Endothelial cell of umbilical vein (primary cell): ENCODE results near the gene ITSN1. TPM values are rescaled to one million over a fixed set of nuclear protein-coding genes. Genes with fewer than 3 reads are reported as not detected.
A peak's percentile ranks its signal among the peaks of the same experiment; 100 is the strongest.

Source experiments
- BruUV-seq: library from RNA; stranded (reverse); fragments of 400-500 nt; replicated peaks from 2 replicates; lab custom pipeline; 2021; lab: Mats Ljungman, UMichigan
- CTCF ChIA-PET: fragments of 300-600, 350-600 bp; sonication (Branson Sonifier 250); formaldehyde crosslinking; loops from one replicate; lab custom pipeline; 2021; ENCODE audit warnings: antibody characterized with exemption, inconsistent platforms; lab: Charles Lee
- POLR2A ChIA-PET: fragments of 300-600, 350-600 bp; sonication (Branson Sonifier 250); formaldehyde crosslinking; loops from one replicate; lab custom pipeline; 2021; ENCODE audit warnings: antibody characterized with exemption, inconsistent platforms; lab: Charles Lee
- DNase-seq: peaks from one replicate; pipeline ENCODE4 v3.0.0-alpha.2; 2011; ENCODE audit warnings: low read depth, low spot score
- FAIRE-seq: peaks from 2 replicates; lab custom pipeline; 2011; peaks lifted over from hg19 to GRCh38; lab: Jason Lieb, UNC
- H2AFZ ChIP-seq: 2 replicates; pipeline ENCODE4 v1.6.0; 2012; ENCODE audit warnings: low read depth, low read length, control low read depth, inconsistent platforms
- H3K27ac ChIP-seq: 2 replicates; pipeline ENCODE4 v1.5.1; 2011; ENCODE audit warnings: low read depth, mild to moderate bottlenecking, control low read depth, low read length, moderate library complexity; ENCODE audit not compliant: insufficient read depth
- H3K27me3 ChIP-seq, 2 experiments: 2 replicates each; pipeline versions ENCODE4 v1.6.0 to v1.6.1; 2011; ENCODE audit warnings: low read length in 2 of 2, mixed read lengths in 1 of 2; ENCODE audit not compliant: control insufficient read depth in 2 of 2, insufficient read depth in 2 of 2
- H3K36me3 ChIP-seq, 2 experiments: 2 replicates in 1 of 2; 3 replicates in 1 of 2; pipeline ENCODE4 v1.5.1; 2011; ENCODE audit warnings: low read length in 2 of 2, mild to moderate bottlenecking in 1 of 2, moderate library complexity in 1 of 2; ENCODE audit not compliant: control insufficient read depth in 2 of 2, insufficient read depth in 2 of 2; ENCODE audit errors: extremely low read depth in 1 of 2
- H3K4me1 ChIP-seq: 3 replicates; pipeline ENCODE4 v1.5.1; 2011; ENCODE audit warnings: mild to moderate bottlenecking, low read length; ENCODE audit not compliant: control insufficient read depth, insufficient read depth; ENCODE audit errors: extremely low read depth
- H3K4me2 ChIP-seq: 2 replicates; pipeline ENCODE4 v1.6.1; 2011; ENCODE audit warnings: low read length, control low read depth, mixed read lengths; ENCODE audit not compliant: insufficient read depth
- H3K4me3 ChIP-seq, 3 experiments: fragments of 200-600 bp in 1 of 3; sonication (generic), shearing (Covaris generic) in 1 of 3; replicated peaks in 1 of 3; 2 replicates each; pipeline ENCODE4 v1.5.1; 2011 to 2016; ENCODE audit warnings: control low read depth in 3 of 3, low read length in 3 of 3, mild to moderate bottlenecking in 2 of 3, inconsistent platforms in 1 of 3, low read depth in 1 of 3, moderate library complexity in 1 of 3; ENCODE audit not compliant: insufficient read depth in 1 of 3
- H3K79me2 ChIP-seq: 2 replicates; pipeline ENCODE4 v1.6.0; 2012; ENCODE audit warnings: low read length, inconsistent platforms; ENCODE audit not compliant: control insufficient read depth, insufficient read depth
- H3K9ac ChIP-seq: replicated peaks from 2 replicates; pipeline ENCODE3; 2011; ENCODE audit warnings: low read length, control low read depth; ENCODE audit not compliant: insufficient read depth; ENCODE audit errors: extremely low read depth
- H3K9me1 ChIP-seq: replicated peaks from 3 replicates; pipeline ENCODE4 v1.6.0; 2011; ENCODE audit warnings: mild to moderate bottlenecking, low read length; ENCODE audit not compliant: control insufficient read depth, insufficient read depth; ENCODE audit errors: extremely low read depth
- H3K9me3 ChIP-seq: replicated peaks from 2 replicates; pipeline ENCODE4 v1.5.1; 2012; ENCODE audit warnings: low read length, inconsistent platforms; ENCODE audit not compliant: control insufficient read depth, insufficient read depth
- H4K20me1 ChIP-seq: replicated peaks from 2 replicates; pipeline ENCODE3; 2011; ENCODE audit warnings: mild to moderate bottlenecking, low read length; ENCODE audit not compliant: control insufficient read depth, insufficient read depth; ENCODE audit errors: extremely low read depth
- CTCF ChIP-seq, 2 donors: IDR thresholded peaks; 1 replicate in 1 of 2; 2 replicates in 1 of 2; pipeline ENCODE4 v1.5.1; 2011; ENCODE audit warnings: low read length in 2 of 2, mild to moderate bottlenecking in 2 of 2, moderate library complexity in 2 of 2, control low read depth in 1 of 2, inconsistent platforms in 1 of 2, low read depth in 1 of 2; ENCODE audit not compliant: insufficient read depth in 1 of 2; ENCODE audit errors: extremely low read depth in 1 of 2
- FOS ChIP-seq: IDR thresholded peaks from 2 replicates; pipeline ENCODE4 v1.6.1; 2011; ENCODE audit warnings: mild to moderate bottlenecking, low read length, moderate library complexity, borderline replicate concordance; ENCODE audit not compliant: insufficient read depth
- MAX ChIP-seq: IDR thresholded peaks from 2 replicates; pipeline ENCODE4 v1.6.1; 2011; ENCODE audit not compliant: insufficient read depth, insufficient read length
- dilution Hi-C: fragments of 300-500 bp; cut with MboI; formaldehyde crosslinking; loops from one replicate; pipeline ENCODE4 v1.15.0; 2019; ENCODE audit warnings: low sequenced_read_pairs; ENCODE audit not compliant: extremely low pct_ligation_motif_present
- intact Hi-C: fragments of 100-400 bp; cut with micrococcal nuclease; formaldehyde crosslinking; loops from one replicate; pipeline ENCODE4 v1.10.0; 2022
- polyA plus RNA-seq, 4 experiments: library from polyadenylated mRNA; depleted of rRNA in 3 of 4; stranded (reverse) in 3 of 4; unstranded in 1 of 4; fragments of >200 nt; gene quantifications; 2 replicates each; pipeline versions ENCODE4 v1.2.1 to v1.2.3, GENCODE V29; 2011 to 2012; ENCODE audit warnings: missing spikeins in 1 of 4
- total RNA-seq: library from RNA; stranded (reverse); gene quantifications from 2 replicates; pipeline ENCODE4 v1.2.3, GENCODE V29; 2021

Gene ITSN1
- total and polyA plus RNA-seq, 2 donors (not counting 3 experiments of a cell fraction or from before 2014, with no cell fraction given), result 72.2 to 86.8 TPM

- Histone ChIP-seq H4K20me1 (no peaks in the 10 kb centered on the region), H3K9me1 (no peaks in the 10 kb centered on the region), H3K4me2 (no peak overlapping the region), H3K9me3 (no peaks in the 10 kb centered on the region), H3K9ac (no peak overlapping the region), H3K4me1 (no peaks in the 10 kb centered on the region), H3K4me3 (no peak overlapping the region), H3K79me2 (no peaks in the 10 kb centered on the region), H3K36me3 (no peaks in the 10 kb centered on the region), H3K27me3 (peaks cover 5 to 6% of the 10 kb centered on the region in 2 experiments), H2AFZ (no peak overlapping the region), H3K27ac (no peak overlapping the region)
- intact Hi-C loops (loop anchor here (1.0 to 5.0 kb wide), 5 partner anchors 149 to 424 kb away; partner anchors contain the start of genes MRPS6 and SLC5A3), dilution Hi-C loops (no loop called here)
- FAIRE-seq, result peak; percentile 95
- TF ChIP-seq MAX (peak; percentile 26), CTCF (IDR thresholded peaks at IDR 0.05; ENCODE audit: extremely low read depth in 1 of 2, insufficient read depth in 1 of 2, low read depth in 1 of 2, low read length in 2 of 2) (peak; percentile 85 to 86), FOS (no peak)
- DNase-seq, result peak; percentile 78
- no TSS peak for BruUV-seq
- CTCF ChIA-PET, result interaction anchor here (0.6 to 8.4 kb wide), 88 partner anchors 9 to 712 kb away, joined by 3 to 867 read pairs (median 5); partner anchors contain the start of genes ATP5PO, DNAJC28, KCNE2 and MRPS6
- POLR2A ChIA-PET, result interaction anchor here (0.6 to 0.7 kb wide), 2 partner anchors 45 to 398 kb away, joined by 3 read pairs; no protein-coding TSS in a partner anchor
Measured at GRCh38 chr21:33924079-33924765, 281.9 kb downstream of the ITSN1 start.
